GM12873 (cell line): ENCODE measurements around the gene MAFF.

ENCODE experiments used
- TF ChIP-seq, protein P1 (sequence below): IDR thresholded peaks from 2 replicates; pipeline ENCODE4 v1.5.1; 2012; ENCODE audit warnings: low read depth, mild to moderate bottlenecking, moderate library complexity, low read length, control low read depth; ENCODE audit not compliant: insufficient read depth; ENCODE audit errors: missing control alignments

The MAFF gene

GRCh38 chr22:38165922-38166593 lies 35.7 kb upstream of the MAFF start:
- TF ChIP-seq, protein P1, sequence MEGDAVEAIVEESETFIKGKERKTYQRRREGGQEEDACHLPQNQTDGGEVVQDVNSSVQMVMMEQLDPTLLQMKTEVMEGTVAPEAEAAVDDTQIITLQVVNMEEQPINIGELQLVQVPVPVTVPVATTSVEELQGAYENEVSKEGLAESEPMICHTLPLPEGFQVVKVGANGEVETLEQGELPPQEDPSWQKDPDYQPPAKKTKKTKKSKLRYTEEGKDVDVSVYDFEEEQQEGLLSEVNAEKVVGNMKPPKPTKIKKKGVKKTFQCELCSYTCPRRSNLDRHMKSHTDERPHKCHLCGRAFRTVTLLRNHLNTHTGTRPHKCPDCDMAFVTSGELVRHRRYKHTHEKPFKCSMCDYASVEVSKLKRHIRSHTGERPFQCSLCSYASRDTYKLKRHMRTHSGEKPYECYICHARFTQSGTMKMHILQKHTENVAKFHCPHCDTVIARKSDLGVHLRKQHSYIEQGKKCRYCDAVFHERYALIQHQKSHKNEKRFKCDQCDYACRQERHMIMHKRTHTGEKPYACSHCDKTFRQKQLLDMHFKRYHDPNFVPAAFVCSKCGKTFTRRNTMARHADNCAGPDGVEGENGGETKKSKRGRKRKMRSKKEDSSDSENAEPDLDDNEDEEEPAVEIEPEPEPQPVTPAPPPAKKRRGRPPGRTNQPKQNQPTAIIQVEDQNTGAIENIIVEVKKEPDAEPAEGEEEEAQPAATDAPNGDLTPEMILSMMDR = no peak

GRCh38 chr22:38167988-38168407 lies 33.8 kb upstream of the MAFF start:
- TF ChIP-seq, protein P1 = no peak

- TF ChIP-seq, protein P1 = no peak
Measured at GRCh38 chr22:38169116-38169515, 32.7 kb upstream of the MAFF start.

DNA sequence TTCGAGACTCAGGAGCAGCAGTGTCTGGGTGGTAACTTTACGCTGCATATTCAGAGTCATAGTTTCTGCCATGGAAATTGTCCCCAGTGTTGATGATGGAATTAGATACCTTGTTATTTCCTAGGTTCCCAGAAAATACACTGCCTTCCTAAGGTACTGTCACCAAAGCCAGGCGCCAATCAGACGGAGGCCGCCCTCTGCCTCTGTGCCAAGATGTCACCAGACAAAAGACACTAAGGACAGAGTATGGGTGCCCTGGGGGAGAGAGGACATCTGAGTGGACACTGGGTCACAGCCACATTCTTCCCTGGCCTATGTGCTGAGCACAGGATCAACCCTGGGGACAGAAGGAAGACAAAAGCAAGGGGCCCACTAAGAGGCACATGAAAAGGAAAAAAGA lies 31.3 kb upstream of the MAFF start:
- TF ChIP-seq, protein P1 = no peak

GRCh38 chr22:38171927-38172831 lies 29.6 kb upstream of the MAFF start:
- TF ChIP-seq, protein P1 = no peak

GRCh38 chr22:38172832-38173640 lies 28.8 kb upstream of the MAFF start:
- TF ChIP-seq, protein P1 = no peak

GRCh38 chr22:38173641-38173906 lies 28.2 kb upstream of the MAFF start:
- TF ChIP-seq, protein P1 = no peak
